Osteoblast (primary cell): ENCODE measurements around the gene ZNF329. TPM values are rescaled to one million over a fixed set of nuclear protein-coding genes. Genes with fewer than 3 reads are reported as not detected.

Experiments
- DNase-seq: peaks from one replicate; pipeline ENCODE4 v3.0.0; 2011; ENCODE audit warnings: low spot score, mixed read lengths; ENCODE audit not compliant: insufficient read length; ENCODE audit errors: missing footprints
- H2AFZ ChIP-seq: 2 replicates; pipeline ENCODE4 v1.6.0; 2011; ENCODE audit warnings: mild to moderate bottlenecking, low read length
- H3K27ac ChIP-seq: 2 replicates; pipeline ENCODE4 v1.5.1; 2011; ENCODE audit warnings: mild to moderate bottlenecking, low read depth, low read length, moderate library complexity
- H3K27me3 ChIP-seq: 2 replicates; pipeline ENCODE4 v1.6.0; 2012; ENCODE audit warnings: mild to moderate bottlenecking, control low read depth, inconsistent platforms, low read length, moderate library complexity; ENCODE audit not compliant: insufficient read depth
- H3K36me3 ChIP-seq: 2 replicates; pipeline ENCODE4 v1.5.1; 2011; ENCODE audit warnings: mild to moderate bottlenecking, low read length, control low read depth, moderate library complexity; ENCODE audit not compliant: insufficient read depth
- H3K4me1 ChIP-seq: 2 replicates; pipeline ENCODE4 v1.5.1; 2011; ENCODE audit warnings: mild to moderate bottlenecking, low read length, control low read depth, moderate library complexity; ENCODE audit not compliant: insufficient read depth
- H3K4me2 ChIP-seq: 2 replicates; pipeline ENCODE4 v1.6.0; 2011; ENCODE audit warnings: mild to moderate bottlenecking, low read length; ENCODE audit not compliant: insufficient read depth
- H3K4me3 ChIP-seq: fragments of 200-600 bp; sonication (generic); 3 replicates; pipeline ENCODE4 v1.5.1; 2012; ENCODE audit warnings: mild to moderate bottlenecking, low read length, inconsistent platforms; ENCODE audit not compliant: insufficient read depth
- H3K79me2 ChIP-seq: 2 replicates; pipeline ENCODE4 v1.6.0; 2012; ENCODE audit warnings: mild to moderate bottlenecking, low read length, control low read depth, inconsistent platforms; ENCODE audit not compliant: insufficient read depth
- H3K9me3 ChIP-seq: 2 replicates; pipeline ENCODE4 v1.5.1; 2011; ENCODE audit warnings: low read depth, low read length, control low read depth
- H4K20me1 ChIP-seq: 2 replicates; pipeline ENCODE4 v1.6.0; 2012; ENCODE audit warnings: mild to moderate bottlenecking, low read length, control low read depth; ENCODE audit not compliant: insufficient read depth
- CTCF ChIP-seq: IDR thresholded peaks from 2 replicates; pipeline ENCODE4 v1.5.1; 2011; ENCODE audit warnings: mild to moderate bottlenecking, low read depth, low read length, moderate library complexity; ENCODE audit errors: extremely low read depth
- total RNA-seq: library from RNA; depleted of rRNA; stranded (reverse); fragments of >200 nt; gene quantifications from 2 replicates; pipeline ENCODE4 v1.2.3, GENCODE V29; 2012

The ZNF329 gene
- total RNA-seq, 1 donor = 11.9 TPM

DNA sequence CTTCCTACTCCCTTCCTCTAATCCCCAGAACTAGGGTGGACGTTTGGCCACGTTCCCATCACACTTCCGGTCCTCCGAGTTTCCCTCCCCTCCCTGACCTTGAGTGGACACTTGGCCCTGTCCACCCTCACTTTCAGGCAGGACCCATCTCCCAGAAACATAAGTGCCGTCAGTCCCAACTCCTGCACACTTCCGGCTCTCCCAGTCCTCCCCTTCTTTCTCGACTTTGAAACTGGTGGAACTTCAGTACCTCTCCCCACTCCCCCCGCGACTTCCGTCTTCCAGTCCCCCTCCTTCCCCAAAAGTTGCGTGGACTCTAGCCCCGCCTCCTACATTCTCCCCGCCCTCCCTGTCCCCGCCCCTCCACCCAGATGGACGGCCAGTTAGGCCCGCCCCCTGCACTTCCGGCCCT is 32.0 kb upstream of the ZNF329 start:
- Histone ChIP-seq H3K79me2 (peaks cover 55% of the 10 kb centered on the region), H3K27ac (peak overlapping the region; percentile 98), H3K36me3 (peaks cover 36% of the 10 kb centered on the region), H3K4me2 (peak overlapping the region; percentile 80), H3K4me1 (peaks cover 3% of the 10 kb centered on the region), H3K9me3 (peaks cover 43% of the 10 kb centered on the region), H3K27me3 (no peaks in the 10 kb centered on the region), H3K4me3 (peak overlapping the region; percentile 99), H2AFZ (peak overlapping the region; percentile 70), H4K20me1 (no peaks in the 10 kb centered on the region)
- no peak for TF ChIP-seq CTCF
- no peak for DNase-seq

DNA sequence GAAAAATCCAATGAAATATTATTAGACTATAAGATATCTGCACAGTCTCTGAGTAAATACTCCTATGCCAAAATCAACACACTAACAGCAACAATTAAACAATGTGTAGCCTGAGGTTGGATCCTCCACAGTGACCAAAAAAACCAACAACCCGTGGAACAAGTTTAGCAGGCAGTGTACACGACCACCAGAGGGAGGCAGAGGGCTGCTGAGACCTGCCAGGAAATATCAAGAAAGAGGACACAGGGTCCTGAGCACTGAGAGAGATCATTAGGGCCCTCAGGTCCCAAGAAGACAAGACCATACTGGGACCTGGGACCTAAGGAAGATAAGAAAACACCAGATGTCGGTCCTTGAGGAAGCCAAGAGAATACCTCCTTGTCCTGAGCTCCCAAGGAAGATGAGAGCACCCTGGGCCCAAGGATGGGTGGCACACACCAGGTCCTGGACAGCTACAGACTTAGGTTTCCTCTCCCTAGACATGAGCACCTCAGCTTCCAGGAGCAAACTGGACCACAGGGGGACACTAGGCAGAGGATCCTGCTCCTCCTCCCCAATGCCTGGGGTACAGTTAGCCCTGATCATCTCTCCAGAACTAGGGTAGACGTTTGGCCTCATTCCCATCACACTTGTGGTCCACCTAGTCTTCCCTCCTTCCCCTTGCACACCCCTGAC is 31.4 kb upstream of the ZNF329 start:
- H3K9me3 ChIP-seq = peaks cover 44% of the 10 kb centered on the region

GRCh38 chr19:58170860-58171259 is 20.3 kb upstream of the ZNF329 start:
- Histone ChIP-seq H3K79me2 (no peaks in the 10 kb centered on the region), H2AFZ (no peak overlapping the region), H3K4me2 (no peak overlapping the region), H3K36me3 (no peaks in the 10 kb centered on the region), H3K4me3 (no peak overlapping the region), H4K20me1 (no peaks in the 10 kb centered on the region), H3K27me3 (no peaks in the 10 kb centered on the region), H3K27ac (no peak overlapping the region), H3K9me3 (peaks cover 12% of the 10 kb centered on the region), H3K4me1 (no peaks in the 10 kb centered on the region)
- no peak for TF ChIP-seq CTCF
- DNase-seq = peak; percentile 58

More for the DNA sequence above, 31.4 kb upstream of the ZNF329 start:
- H2AFZ ChIP-seq = peak overlapping the region; percentile 70
- peaks cover 50% of the 10 kb centered on the region for H3K79me2 ChIP-seq
- H3K27me3 ChIP-seq = no peaks in the 10 kb centered on the region
- peak; percentile 72 for DNase-seq
- peak overlapping the region; percentile 80 for H3K4me2 ChIP-seq
- peaks cover 31% of the 10 kb centered on the region for H3K36me3 ChIP-seq
- H4K20me1 ChIP-seq = no peaks in the 10 kb centered on the region
- peak overlapping the region; percentile 99 for H3K4me3 ChIP-seq
- no peak overlapping the region for H3K27ac ChIP-seq
- H3K4me1 ChIP-seq = peaks cover 3% of the 10 kb centered on the region
- peak; percentile 52 for TF ChIP-seq CTCF

GRCh38 chr19:58166708-58167280 is 16.2 kb upstream of the ZNF329 start:
- Histone ChIP-seq H3K4me1 (no peaks in the 10 kb centered on the region), H4K20me1 (no peaks in the 10 kb centered on the region), H3K27ac (no peak overlapping the region), H3K36me3 (no peaks in the 10 kb centered on the region), H3K4me3 (no peak overlapping the region), H3K27me3 (no peaks in the 10 kb centered on the region), H3K9me3 (peaks cover 22% of the 10 kb centered on the region), H3K4me2 (no peak overlapping the region), H3K79me2 (no peaks in the 10 kb centered on the region), H2AFZ (no peak overlapping the region)
- no peak for TF ChIP-seq CTCF
- no peak for DNase-seq
